Hepatocyte (in vitro differentiated cells): ENCODE data around the gene TMED5.

Experiments
- EZH2 ChIP-seq: fragments of 200-600 bp; sonication (generic); IDR thresholded peaks from 2 replicates; pipeline ENCODE4 v1.6.1; 2016; ENCODE audit warnings: antibody characterized with exemption, mild to moderate bottlenecking, borderline replicate concordance
- TF ChIP-seq, protein P1 (sequence below): fragments of 200-600 bp; sonication (generic); IDR thresholded peaks from 2 replicates; pipeline ENCODE4 v1.5.1; 2016; ENCODE audit warnings: antibody characterized with exemption, mild to moderate bottlenecking; ENCODE audit not compliant: poor library complexity

- TF ChIP-seq, protein P1, sequence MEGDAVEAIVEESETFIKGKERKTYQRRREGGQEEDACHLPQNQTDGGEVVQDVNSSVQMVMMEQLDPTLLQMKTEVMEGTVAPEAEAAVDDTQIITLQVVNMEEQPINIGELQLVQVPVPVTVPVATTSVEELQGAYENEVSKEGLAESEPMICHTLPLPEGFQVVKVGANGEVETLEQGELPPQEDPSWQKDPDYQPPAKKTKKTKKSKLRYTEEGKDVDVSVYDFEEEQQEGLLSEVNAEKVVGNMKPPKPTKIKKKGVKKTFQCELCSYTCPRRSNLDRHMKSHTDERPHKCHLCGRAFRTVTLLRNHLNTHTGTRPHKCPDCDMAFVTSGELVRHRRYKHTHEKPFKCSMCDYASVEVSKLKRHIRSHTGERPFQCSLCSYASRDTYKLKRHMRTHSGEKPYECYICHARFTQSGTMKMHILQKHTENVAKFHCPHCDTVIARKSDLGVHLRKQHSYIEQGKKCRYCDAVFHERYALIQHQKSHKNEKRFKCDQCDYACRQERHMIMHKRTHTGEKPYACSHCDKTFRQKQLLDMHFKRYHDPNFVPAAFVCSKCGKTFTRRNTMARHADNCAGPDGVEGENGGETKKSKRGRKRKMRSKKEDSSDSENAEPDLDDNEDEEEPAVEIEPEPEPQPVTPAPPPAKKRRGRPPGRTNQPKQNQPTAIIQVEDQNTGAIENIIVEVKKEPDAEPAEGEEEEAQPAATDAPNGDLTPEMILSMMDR, result no peak
- TF ChIP-seq EZH2, result no peak
Observed at GRCh38 chr1:93215322-93215721, 35.1 kb upstream of the TMED5 start.
